A673 (cell line): ENCODE measurements around the gene DNAH1. TPM values are rescaled to one million over a fixed set of nuclear protein-coding genes. Genes with fewer than 3 reads are reported as not detected.

Experiments used
- BruUV-seq: library from RNA; stranded (reverse); fragments of 400-500 nt; replicated peaks from 2 replicates; lab custom pipeline; 2021; lab: Mats Ljungman, UMichigan
- CTCF ChIA-PET: fragments of 300-600 bp; sonication (Branson Sonifier 250); formaldehyde crosslinking; loops from one replicate; lab custom pipeline; 2022; ENCODE audit warnings: antibody characterized with exemption; lab: Charles Lee
- POLR2A ChIA-PET: fragments of 300-600 bp; sonication (Branson Sonifier 250); formaldehyde crosslinking; loops from one replicate; lab custom pipeline; 2022; ENCODE audit warnings: antibody characterized with exemption; ENCODE audit not compliant: low non-redundant PET; lab: Charles Lee
- DNase-seq: peaks from one replicate; pipeline ENCODE4 v3.0.0-alpha.2; 2015; ENCODE audit warnings: low spot score
- H3K27ac ChIP-seq: fragments of 200-600 bp; sonication (generic); 2 replicates; pipeline ENCODE4 v1.5.1; 2016; ENCODE audit warnings: mixed run types, low read depth, mild to moderate bottlenecking, mixed read lengths, antibody characterized with exemption, low read length; ENCODE audit not compliant: poor library complexity, severe bottlenecking
- H3K27me3 ChIP-seq: fragments of 200-600 bp; sonication (generic); replicated peaks from 2 replicates; pipeline ENCODE4 v1.6.1; 2017; ENCODE audit warnings: mixed run types, low read depth, mild to moderate bottlenecking, mixed read lengths, antibody characterized with exemption, low read length; ENCODE audit not compliant: insufficient read depth, poor library complexity
- H3K36me3 ChIP-seq: fragments of 200-600 bp; sonication (generic); 2 replicates; pipeline ENCODE4 v1.6.1; 2016; ENCODE audit warnings: mixed run types, mild to moderate bottlenecking, mixed read lengths, antibody characterized with exemption, low read length; ENCODE audit not compliant: insufficient read depth, poor library complexity, severe bottlenecking
- H3K4me1 ChIP-seq: fragments of 200-600 bp; sonication (generic); 2 replicates; pipeline ENCODE4 v1.6.1; 2017; ENCODE audit warnings: mixed run types, mild to moderate bottlenecking, mixed read lengths, antibody characterized with exemption, low read length; ENCODE audit not compliant: insufficient read depth, poor library complexity, severe bottlenecking
- H3K4me3 ChIP-seq: fragments of 200-600 bp; sonication (generic); 2 replicates; pipeline ENCODE4 v1.5.1; 2016; ENCODE audit warnings: low read depth, mixed run types, mild to moderate bottlenecking, mixed read lengths, low read length; ENCODE audit not compliant: poor library complexity, severe bottlenecking
- H3K9me3 ChIP-seq: fragments of 200-600 bp; sonication (generic); 2 replicates; pipeline ENCODE4 v1.6.1; 2016; ENCODE audit warnings: mixed run types, low read depth, mild to moderate bottlenecking, mixed read lengths, antibody characterized with exemption, low read length; ENCODE audit not compliant: poor library complexity, severe bottlenecking
- CTCF ChIP-seq: fragments of 300-800, 200-600 bp; sonication (generic); conservative IDR thresholded peaks from 2 replicates; pipeline ENCODE4 v1.5.1; 2017; ENCODE audit warnings: low read depth, mild to moderate bottlenecking, antibody characterized with exemption, low read length, moderate library complexity, mixed read lengths
- EZH2 ChIP-seq: fragments of 200-600 bp; sonication (generic); IDR thresholded peaks from 2 replicates; pipeline ENCODE4 v1.6.1; 2017; ENCODE audit warnings: borderline replicate concordance, low read depth, mild to moderate bottlenecking, mixed read lengths, antibody characterized with exemption, low read length; ENCODE audit not compliant: poor library complexity, severe bottlenecking
- intact Hi-C: fragments of 100-400 bp; cut with micrococcal nuclease; formaldehyde crosslinking; loops from one replicate; pipeline ENCODE4 v1.10.0; 2022; ENCODE audit not compliant: unreplicated experiment
- total RNA-seq: library from RNA; stranded (reverse); gene quantifications from 2 replicates; pipeline ENCODE4 v1.2.3, GENCODE V29; 2021

Gene DNAH1
- total RNA-seq, 1 experiment from 2014 or later, result 1.3 TPM

GRCh38 chr3:52406231-52406661, 90.1 kb downstream of the DNAH1 start:
- no peak for TF ChIP-seq EZH2
- TF ChIP-seq CTCF, result no peak
- BruUV-seq, result no TSS peak
- CTCF ChIA-PET, result no interaction called here

GRCh38 chr3:52406791-52407510, 90.8 kb downstream of the DNAH1 start:
- H3K36me3 ChIP-seq, result peaks cover 6% of the 10 kb centered on the region
- ChIA-PET POLR2A (no interaction called here), CTCF (no interaction called here)
- H3K9me3 ChIP-seq, result no peaks in the 10 kb centered on the region
- H3K27ac ChIP-seq, result no peak overlapping the region
- H3K4me1 ChIP-seq, result peaks cover 4% of the 10 kb centered on the region
- H3K4me3 ChIP-seq, result no peak overlapping the region
- no peaks in the 10 kb centered on the region for H3K27me3 ChIP-seq
- TF ChIP-seq CTCF, result no peak
- no peak for TF ChIP-seq EZH2
- intact Hi-C loops, result no loop called here
- BruUV-seq, result no TSS peak
- no peak for DNase-seq

More at GRCh38 chr3:52406231-52406661, 90.1 kb downstream of the DNAH1 start:
- DNase-seq, result no peak
- POLR2A ChIA-PET, result interaction anchor here (0.6 kb wide), 2 partner anchors 45 to 1191 kb away, joined by 11 to 17 read pairs; no protein-coding TSS in a partner anchor
- Histone ChIP-seq H3K27me3 (no peaks in the 10 kb centered on the region), H3K36me3 (peaks cover 6% of the 10 kb centered on the region), H3K27ac (no peak overlapping the region), H3K9me3 (no peaks in the 10 kb centered on the region), H3K4me1 (peaks cover 4% of the 10 kb centered on the region), H3K4me3 (no peak overlapping the region)
- intact Hi-C loops, result no loop called here

GRCh38 chr3:52407779-52408178, 91.7 kb downstream of the DNAH1 start:
- POLR2A ChIA-PET, result no interaction called here
- TF ChIP-seq EZH2 (no peak), CTCF (no peak)
- intact Hi-C loops, result no loop called here
- DNase-seq, result no peak
- no TSS peak for BruUV-seq
- no peak overlapping the region for H3K27ac ChIP-seq
- H3K27me3 ChIP-seq, result no peaks in the 10 kb centered on the region
- no peaks in the 10 kb centered on the region for H3K9me3 ChIP-seq
- peaks cover 8% of the 10 kb centered on the region for H3K4me1 ChIP-seq
- CTCF ChIA-PET, result no interaction called here
- no peak overlapping the region for H3K4me3 ChIP-seq
- peaks cover 6% of the 10 kb centered on the region for H3K36me3 ChIP-seq
